Measurements from ENCODE around the gene ZNF263.

Gene ZNF263

DNA sequence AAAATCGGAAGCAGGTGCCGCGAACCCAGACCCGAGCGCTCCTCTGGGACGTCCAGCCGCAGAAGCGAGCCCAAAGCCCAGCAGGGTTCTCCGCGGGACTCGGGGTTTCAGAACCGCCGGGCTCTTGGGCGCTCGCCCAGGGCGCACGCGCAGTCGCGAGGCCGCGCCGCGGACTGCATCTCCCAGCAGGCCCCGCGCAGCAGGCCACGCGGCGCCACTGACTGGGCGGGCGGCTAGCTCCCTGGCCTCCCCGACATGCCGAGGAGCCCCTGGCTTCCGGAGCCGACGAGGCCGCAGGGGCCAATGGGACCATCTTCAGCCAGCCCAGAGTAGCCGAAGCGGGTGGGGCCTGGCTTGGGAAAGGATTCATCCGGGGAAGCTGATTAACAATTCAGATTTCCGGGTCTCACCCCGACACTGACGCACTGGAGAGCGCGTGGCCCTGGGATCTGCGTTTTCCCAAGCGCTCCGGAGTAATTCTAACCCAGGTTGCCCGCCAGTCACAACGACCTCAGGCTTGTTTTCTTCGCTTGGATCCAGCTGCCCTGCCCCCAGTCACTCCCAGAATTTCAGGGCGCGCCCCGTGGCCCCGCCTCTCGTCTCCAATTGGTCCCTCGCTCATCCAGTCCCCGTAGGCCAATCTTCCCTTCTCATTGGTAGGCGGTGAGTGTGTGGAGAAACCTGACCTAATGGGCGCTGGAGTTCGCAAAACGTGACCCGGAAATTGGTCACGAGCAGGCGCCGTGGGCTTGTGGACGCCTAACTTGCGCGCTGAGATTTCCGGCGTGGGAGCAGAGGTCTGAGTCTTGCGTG is at the start of gene ZNF263:
ZNF263 (plus strand) TSS at position 762 of the 813 bp plus-strand sequence. CDS start 328 bp downstream, outside the sequence.
- Histone ChIP-seq H4K20me1 (ENCODE audit: low read depth, low read length) (no peaks in the 10 kb centered on the region), H3F3A (ENCODE audit: insufficient read depth) (no peaks in the 10 kb centered on the region), H3K79me2 (ENCODE audit: insufficient read depth, low read length) (peaks cover 45% of the 10 kb centered on the region), H3K9me3 (ENCODE audit: insufficient read depth, low read length) (no peaks in the 10 kb centered on the region), H3K9ac (ENCODE audit: low read length) (peak within 1 kb of the TSS; percentile 77), H3K9me2 (replicated peaks; ENCODE audit: insufficient read depth, low read length) (no peaks in the 10 kb centered on the region), H3K27me3 (ENCODE audit: low read length) (no peaks in the 10 kb centered on the region), H3K27ac (ENCODE audit: low read depth, low read length) (peak within 1 kb of the TSS; percentile 81), H3K36me3 (ENCODE audit: low read length) (peaks cover 22% of the 10 kb centered on the region; the same call in 1 of the 2 replicates), H2AFZ (ENCODE audit: low read depth, low read length, severe bottlenecking) (peak within 1 kb of the TSS; percentile 88), H3K4me2 (ENCODE audit: low read depth, low read length, poor library complexity, severe bottlenecking) (peak within 1 kb of the TSS; percentile 93), H3K4me3 (ENCODE audit: insufficient read depth, low read length, poor library complexity, severe bottlenecking) (peak within 1 kb of the TSS; percentile 83)
- no peak for TF ChIP-seq EZH2phosphoT487 (conservative IDR thresholded peaks at IDR 0.05; ENCODE audit: low read length)
- TF ChIP-seq, protein P1, sequence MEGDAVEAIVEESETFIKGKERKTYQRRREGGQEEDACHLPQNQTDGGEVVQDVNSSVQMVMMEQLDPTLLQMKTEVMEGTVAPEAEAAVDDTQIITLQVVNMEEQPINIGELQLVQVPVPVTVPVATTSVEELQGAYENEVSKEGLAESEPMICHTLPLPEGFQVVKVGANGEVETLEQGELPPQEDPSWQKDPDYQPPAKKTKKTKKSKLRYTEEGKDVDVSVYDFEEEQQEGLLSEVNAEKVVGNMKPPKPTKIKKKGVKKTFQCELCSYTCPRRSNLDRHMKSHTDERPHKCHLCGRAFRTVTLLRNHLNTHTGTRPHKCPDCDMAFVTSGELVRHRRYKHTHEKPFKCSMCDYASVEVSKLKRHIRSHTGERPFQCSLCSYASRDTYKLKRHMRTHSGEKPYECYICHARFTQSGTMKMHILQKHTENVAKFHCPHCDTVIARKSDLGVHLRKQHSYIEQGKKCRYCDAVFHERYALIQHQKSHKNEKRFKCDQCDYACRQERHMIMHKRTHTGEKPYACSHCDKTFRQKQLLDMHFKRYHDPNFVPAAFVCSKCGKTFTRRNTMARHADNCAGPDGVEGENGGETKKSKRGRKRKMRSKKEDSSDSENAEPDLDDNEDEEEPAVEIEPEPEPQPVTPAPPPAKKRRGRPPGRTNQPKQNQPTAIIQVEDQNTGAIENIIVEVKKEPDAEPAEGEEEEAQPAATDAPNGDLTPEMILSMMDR (IDR thresholded peaks at IDR 0.05; ENCODE audit: insufficient read depth, low read length, poor library complexity, severe bottlenecking), result no peak

- Histone ChIP-seq H3K4me3 (ENCODE audit: insufficient read depth, low read length, poor library complexity, severe bottlenecking) (peak overlapping the region; percentile 88), H2AFZ (ENCODE audit: low read depth, low read length, severe bottlenecking) (peak overlapping the region; percentile 52), H4K20me1 (ENCODE audit: low read depth, low read length) (no peaks in the 10 kb centered on the region), H3K9me3 (ENCODE audit: insufficient read depth, low read length) (peaks cover 3% of the 10 kb centered on the region; the same call in 1 of the 2 replicates), H3K9ac (ENCODE audit: low read length) (peak overlapping the region; percentile 81), H3K27ac (ENCODE audit: low read depth, low read length) (peak overlapping the region; percentile 91), H3F3A (ENCODE audit: insufficient read depth) (peaks cover 14% of the 10 kb centered on the region), H3K27me3 (ENCODE audit: low read length) (no peaks in the 10 kb centered on the region), H3K79me2 (ENCODE audit: insufficient read depth, low read length) (peaks cover 10% of the 10 kb centered on the region; the same call in 1 of the 2 replicates), H3K9me2 (replicated peaks; ENCODE audit: insufficient read depth, low read length) (no peaks in the 10 kb centered on the region), H3K36me3 (ENCODE audit: low read length) (peaks cover 31% of the 10 kb centered on the region), H3K4me2 (ENCODE audit: low read depth, low read length, poor library complexity, severe bottlenecking) (peak overlapping the region; percentile 63)
- no peak for TF ChIP-seq EZH2phosphoT487 (conservative IDR thresholded peaks at IDR 0.05; ENCODE audit: low read length)
- TF ChIP-seq, protein P1 (IDR thresholded peaks at IDR 0.05; ENCODE audit: insufficient read depth, low read length, poor library complexity, severe bottlenecking), result no peak
Observed at GRCh38 chr16:3234543-3234856, 48.8 kb upstream of the ZNF263 start.

DNA sequence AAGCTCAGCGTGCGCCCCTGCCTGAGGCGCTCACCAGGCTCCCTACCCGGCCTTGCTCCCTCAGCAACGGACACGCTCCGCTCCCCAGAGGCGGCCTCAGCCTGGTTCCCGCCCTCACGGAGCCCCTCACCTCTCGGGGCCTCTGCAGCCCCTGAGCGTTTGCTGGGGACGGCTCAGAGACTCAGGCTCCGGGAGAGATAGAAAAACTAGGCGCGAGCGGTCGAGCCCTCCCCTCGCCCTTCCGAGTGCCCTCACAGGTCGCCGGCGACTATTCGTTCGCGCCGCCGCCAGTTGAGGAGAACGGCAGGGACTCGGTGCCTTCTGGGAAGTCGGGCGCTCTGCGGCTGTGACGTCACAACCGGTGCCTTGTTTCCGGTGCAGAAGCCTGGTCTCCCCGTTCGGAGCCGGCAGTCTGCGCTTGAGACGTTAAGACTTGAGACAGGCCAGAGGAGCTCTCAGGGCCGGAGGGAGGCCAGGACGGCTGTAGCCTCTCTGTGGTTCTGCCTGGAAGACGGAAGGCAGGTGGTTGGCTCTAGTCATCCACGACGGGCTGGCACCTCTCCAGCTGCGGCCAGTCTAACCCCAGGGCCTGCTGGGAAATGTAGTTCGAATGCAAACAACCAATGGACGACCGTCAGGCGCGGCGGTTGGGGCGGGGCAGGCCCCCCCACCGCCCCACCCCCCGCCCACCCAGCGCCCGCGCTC is 48.3 kb upstream of the ZNF263 start, which contains the start of gene ZNF200:
ZNF200 (minus strand) TSS at position 302 of the 705 bp plus-strand sequence. CDS start 1,403 bp downstream, outside the sequence.
- Histone ChIP-seq H3K9ac (ENCODE audit: low read length) (peak within 1 kb of the TSS; percentile 81), H3F3A (ENCODE audit: insufficient read depth) (peaks cover 14% of the 10 kb centered on the region), H3K4me2 (ENCODE audit: low read depth, low read length, poor library complexity, severe bottlenecking) (peak within 1 kb of the TSS; percentile 63), H3K9me3 (ENCODE audit: insufficient read depth, low read length) (peaks cover 3% of the 10 kb centered on the region; the same call in 1 of the 2 replicates), H3K36me3 (ENCODE audit: low read length) (peaks cover 27% of the 10 kb centered on the region), H3K9me2 (replicated peaks; ENCODE audit: insufficient read depth, low read length) (no peaks in the 10 kb centered on the region), H3K27me3 (ENCODE audit: low read length) (no peaks in the 10 kb centered on the region), H4K20me1 (ENCODE audit: low read depth, low read length) (no peaks in the 10 kb centered on the region), H2AFZ (ENCODE audit: low read depth, low read length, severe bottlenecking) (peak within 1 kb of the TSS; percentile 52), H3K79me2 (ENCODE audit: insufficient read depth, low read length) (peaks cover 10% of the 10 kb centered on the region; the same call in 1 of the 2 replicates), H3K27ac (ENCODE audit: low read depth, low read length) (peak within 1 kb of the TSS; percentile 91), H3K4me3 (ENCODE audit: insufficient read depth, low read length, poor library complexity, severe bottlenecking) (peak within 1 kb of the TSS; percentile 88)
- TF ChIP-seq EZH2phosphoT487 (conservative IDR thresholded peaks at IDR 0.05; ENCODE audit: low read length), result no peak
- TF ChIP-seq, protein P1 (IDR thresholded peaks at IDR 0.05; ENCODE audit: insufficient read depth, low read length, poor library complexity, severe bottlenecking), result no peak
